ENCODE results near the gene PHYKPL. TPM values are rescaled to one million over a fixed set of nuclear protein-coding genes. Genes with fewer than 3 reads are reported as not detected.

PHYKPL gene
- total and polyA plus RNA-seq, 7 donors, result 22.3 to 51.6 (median 43.4) TPM

DNA sequence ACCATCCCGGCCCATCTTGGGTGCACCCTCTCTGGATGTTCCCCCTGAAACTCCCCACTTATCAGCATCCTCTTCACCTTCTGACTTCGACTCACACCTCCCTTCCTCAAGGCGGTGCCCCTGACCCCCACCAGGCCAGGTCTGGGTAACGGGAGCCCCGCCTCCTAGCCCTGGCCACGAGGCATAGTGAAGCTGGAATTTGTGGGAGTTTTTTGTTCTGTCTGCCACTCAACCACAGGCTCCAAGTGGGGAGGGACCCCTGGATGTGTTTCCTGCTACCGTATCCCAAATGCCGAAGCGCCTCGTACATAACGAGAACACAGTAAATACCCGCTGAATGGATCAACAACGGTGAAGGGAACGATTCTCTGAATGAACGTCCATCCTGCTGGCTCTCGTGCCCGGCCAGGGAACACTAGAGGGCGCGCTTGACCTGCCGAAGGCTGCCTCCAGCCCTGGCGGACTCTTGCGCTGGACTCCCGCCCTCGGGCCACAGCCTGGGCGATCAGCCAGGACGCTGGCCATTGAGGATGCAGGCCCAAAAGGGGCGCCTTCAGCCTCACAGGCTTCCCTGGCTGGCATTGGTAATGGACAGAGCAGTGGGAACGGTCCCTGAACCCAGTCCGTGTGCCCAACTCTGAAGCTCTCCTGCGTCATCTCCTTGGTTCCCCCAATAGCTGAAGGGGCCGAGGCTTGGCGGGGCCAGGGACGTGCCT is 47.3 kb upstream of the PHYKPL start:
- peak; percentile 93 to 99 (median 95) for ATAC-seq
- H3K27ac ChIP-seq, result no peak overlapping the region
- TF ChIP-seq CTCF (IDR thresholded peaks at IDR 0.05), result peak; percentile 94
- 17 to 20% (median 18%) methylated on average over 28 to 33 of the region's 33 CpGs for WGBS, 3 donors
- peak; percentile 88 to 94 for DNase-seq
- H3K36me3 ChIP-seq (ENCODE audit: insufficient read depth in 1 of 2, low read depth in 1 of 2), result no peaks in the 10 kb centered on the region
- intact Hi-C loops (cut with DNase I), result loop anchor here (1.0 to 10.0 kb wide), 4 partner anchors 270 to 310 kb away; partner anchors contain the start of gene COL23A1 (in 1 of the 2)
- peaks cover 0 to 5% (median 4%) of the 10 kb centered on the region in 3 donors for H3K27me3 ChIP-seq (ENCODE audit: insufficient read depth in 3 of 3, low read length in 2 of 3)
- no peaks in the 10 kb centered on the region for H3K4me1 ChIP-seq
- no peak overlapping the region for H3K4me3 ChIP-seq
- H3K9me3 ChIP-seq, result peaks cover 12% of the 10 kb centered on the region

DNA sequence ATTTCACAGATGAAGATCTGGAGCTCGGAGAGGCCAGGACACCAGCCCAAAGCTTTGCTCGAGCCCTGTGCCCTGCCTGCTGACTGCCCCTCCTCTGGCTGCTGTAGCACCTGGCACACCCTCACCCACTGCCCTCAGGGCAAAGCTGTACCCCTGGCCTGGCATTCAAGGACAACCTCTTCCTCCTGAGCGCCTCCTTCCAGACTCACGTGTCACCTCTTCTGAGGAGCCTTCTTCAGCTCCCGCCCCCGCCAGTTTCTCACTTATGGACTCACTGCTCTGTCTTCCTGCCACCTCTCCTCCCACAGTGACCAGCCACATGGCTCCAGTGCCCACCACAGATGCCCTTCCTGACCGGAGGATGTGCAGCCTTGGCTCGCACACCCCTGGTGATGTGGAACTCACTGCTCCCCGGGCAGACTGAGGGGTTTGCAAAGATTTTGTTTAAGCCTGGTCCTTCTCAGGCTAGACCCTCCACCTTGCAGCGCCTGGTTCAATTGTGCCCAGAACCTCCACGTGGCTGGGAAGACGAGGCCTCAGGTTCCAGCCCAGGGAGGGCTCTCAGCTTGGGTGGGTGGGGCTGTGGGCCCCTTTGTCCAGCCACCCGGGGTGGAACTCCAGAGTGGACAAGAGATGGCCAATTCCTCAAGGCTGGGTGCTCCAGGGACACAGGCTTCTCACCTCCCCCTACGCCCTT is 46.6 kb upstream of the PHYKPL start:
- WGBS, 3 donors, result 77 to 86% (median 80%) methylated on average over 14 of the region's 14 CpGs
- no peak for TF ChIP-seq CTCF (IDR thresholded peaks at IDR 0.05)
- Histone ChIP-seq H3K27ac (no peak overlapping the region), H3K4me1 (no peaks in the 10 kb centered on the region), H3K27me3 (ENCODE audit: insufficient read depth in 3 of 3, low read length in 2 of 3) (peaks cover 0 to 8% (median 4%) of the 10 kb centered on the region in 3 donors), H3K9me3 (peaks cover 7% of the 10 kb centered on the region), H3K36me3 (ENCODE audit: insufficient read depth in 1 of 2, low read depth in 1 of 2) (no peaks in the 10 kb centered on the region), H3K4me3 (no peak overlapping the region)
- DNase-seq (peak in 1 of 2 donors; percentile 43), ATAC-seq (peak in 1 of 4 donors; percentile 8)
- intact Hi-C loops (cut with DNase I), result no loop called here

DNA sequence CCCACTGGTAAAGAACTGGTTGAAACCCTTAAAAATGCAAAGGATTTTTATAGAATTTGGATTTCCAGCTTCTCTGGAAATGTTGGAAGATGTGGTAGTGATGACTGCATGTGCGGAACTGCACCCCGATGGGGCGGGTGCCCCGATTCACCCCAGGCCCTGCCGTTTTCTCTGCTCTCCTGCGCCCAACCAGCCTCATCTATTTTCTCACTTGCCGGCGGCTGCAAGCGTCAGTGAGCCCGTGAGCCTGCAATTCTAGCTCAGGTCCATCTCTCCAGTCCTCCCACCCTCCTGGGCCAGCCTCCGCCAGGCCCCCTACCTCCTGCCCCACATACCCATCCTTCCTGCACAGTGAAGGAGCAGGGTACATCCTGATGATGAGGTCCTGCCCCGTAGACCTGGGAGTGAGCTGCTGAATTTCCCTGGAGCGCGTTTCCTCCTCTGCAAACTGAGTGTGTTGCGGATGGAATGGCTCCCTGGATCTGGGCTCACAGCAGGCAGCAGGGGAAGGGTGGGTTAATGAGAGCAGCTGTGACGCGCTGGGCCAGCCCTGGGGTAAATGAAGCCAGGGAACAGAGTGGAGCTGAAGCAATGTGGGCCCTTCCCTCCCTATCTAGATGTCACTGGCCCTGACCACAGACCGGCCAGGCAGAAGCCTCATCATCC is 45.9 kb upstream of the PHYKPL start:
- DNase-seq, result peak in 1 of 2 donors; percentile 43
- Histone ChIP-seq H3K27me3 (ENCODE audit: insufficient read depth in 3 of 3, low read length in 2 of 3) (peaks cover 0 to 8% (median 4%) of the 10 kb centered on the region in 3 donors), H3K4me1 (no peaks in the 10 kb centered on the region), H3K9me3 (no peaks in the 10 kb centered on the region), H3K27ac (no peak overlapping the region), H3K4me3 (no peak overlapping the region), H3K36me3 (ENCODE audit: insufficient read depth in 1 of 2, low read depth in 1 of 2) (no peaks in the 10 kb centered on the region)
- no peak for ATAC-seq
- WGBS, 3 donors, result 73 to 82% (median 73%) methylated on average over 18 of the region's 18 CpGs
- intact Hi-C loops (cut with DNase I), result no loop called here
- TF ChIP-seq CTCF (IDR thresholded peaks at IDR 0.05), result no peak

GRCh38 chr5:178277866-178278265 is 45.3 kb upstream of the PHYKPL start:
- Histone ChIP-seq H3K4me3 (no peak overlapping the region), H3K4me1 (no peaks in the 10 kb centered on the region), H3K27ac (no peak overlapping the region), H3K9me3 (no peaks in the 10 kb centered on the region), H3K27me3 (ENCODE audit: insufficient read depth in 3 of 3, low read length in 2 of 3) (peaks cover 0 to 8% (median 4%) of the 10 kb centered on the region in 3 donors), H3K36me3 (ENCODE audit: insufficient read depth in 1 of 2, low read depth in 1 of 2) (no peaks in the 10 kb centered on the region)
- ATAC-seq (no peak), DNase-seq (peak in 1 of 2 donors; percentile 39)
- intact Hi-C loops (cut with DNase I), result no loop called here
- 57 to 66% (median 65%) methylated on average over 9 to 12 of the region's 12 CpGs for WGBS, 3 donors
- no peak for TF ChIP-seq CTCF (IDR thresholded peaks at IDR 0.05)

All from psoas muscle (tissue), 8 donors.